OCI-LY1 (cell line): ENCODE data around the gene CAD.

Source experiments
- H2AFZ ChIP-seq: fragments of 200-600 bp; sonication (generic), shearing (Covaris generic); 2 replicates; pipeline ENCODE4 v1.6.0; 2014; ENCODE audit warnings: antibody characterized with exemption, mild to moderate bottlenecking, low read length
- H3F3A ChIP-seq: fragments of 200-600 bp; sonication (generic), shearing (Covaris generic); 2 replicates; pipeline ENCODE4 v1.6.0; 2014; ENCODE audit warnings: mild to moderate bottlenecking, antibody characterized with exemption, low read length, moderate library complexity; ENCODE audit not compliant: insufficient read depth
- H3K27ac ChIP-seq: fragments of 200-600 bp; sonication (generic); 2 replicates; pipeline ENCODE4 v1.5.1; 2014; ENCODE audit warnings: low read length, mixed run types, mild to moderate bottlenecking, low read depth; ENCODE audit not compliant: poor library complexity, severe bottlenecking
- H3K27me3 ChIP-seq: fragments of 200-600 bp; sonication (generic); 2 replicates; pipeline ENCODE4 v1.6.0; 2014; ENCODE audit warnings: antibody characterized with exemption, mild to moderate bottlenecking, low read length, moderate library complexity; ENCODE audit not compliant: insufficient read depth
- H3K36me3 ChIP-seq: fragments of 200-600 bp; sonication (generic); 2 replicates; pipeline ENCODE4 v1.6.1; 2014; ENCODE audit warnings: mild to moderate bottlenecking, antibody characterized with exemption, low read length, moderate library complexity, mixed read lengths; ENCODE audit not compliant: insufficient read depth
- H3K4me1 ChIP-seq: fragments of 200-600 bp; sonication (generic); 2 replicates; pipeline ENCODE4 v1.5.1; 2014; ENCODE audit warnings: mild to moderate bottlenecking, low read length, moderate library complexity; ENCODE audit not compliant: insufficient read depth, severe bottlenecking
- H3K4me2 ChIP-seq: fragments of 200-600 bp; sonication (generic), shearing (Covaris generic); 2 replicates; pipeline ENCODE4 v1.6.1; 2014; ENCODE audit warnings: low read length
- H3K4me3 ChIP-seq: fragments of 200-600 bp; sonication (generic); 2 replicates; pipeline ENCODE4 v1.5.1; 2014; ENCODE audit warnings: low read length, low read depth, mild to moderate bottlenecking, mixed read lengths; ENCODE audit not compliant: poor library complexity, severe bottlenecking
- H3K79me2 ChIP-seq: fragments of 200-600 bp; shearing (Covaris generic); 2 replicates; pipeline ENCODE4 v1.6.1; 2016; ENCODE audit warnings: mixed run types, low read length, mixed read lengths; ENCODE audit not compliant: insufficient read depth
- H3K9ac ChIP-seq: fragments of 200-600 bp; sonication (generic), shearing (Covaris generic); 2 replicates; pipeline ENCODE4 v1.6.1; 2014; ENCODE audit warnings: mild to moderate bottlenecking, low read length, mixed read lengths
- H3K9me2 ChIP-seq: fragments of 200-600 bp; sonication (generic), shearing (Covaris generic); 2 replicates; pipeline ENCODE4 v1.6.1; 2014; ENCODE audit warnings: low read depth, mild to moderate bottlenecking, low read length, mixed read lengths
- H3K9me3 ChIP-seq: fragments of 200-600 bp; shearing (Covaris generic); 2 replicates; pipeline ENCODE4 v1.6.1; 2014; ENCODE audit warnings: low read length, mixed read lengths
- H4K20me1 ChIP-seq: fragments of 200-600 bp; sonication (generic), shearing (Covaris generic); 2 replicates; pipeline ENCODE4 v1.6.0; 2016; ENCODE audit warnings: mild to moderate bottlenecking, low read length; ENCODE audit not compliant: insufficient read depth
- EZH2 ChIP-seq: fragments of 200-600 bp; sonication (generic), shearing (Covaris generic); IDR thresholded peaks from 2 replicates; pipeline ENCODE4 v1.8.0; 2017; ENCODE audit warnings: borderline replicate concordance, mixed run types, mild to moderate bottlenecking, antibody characterized with exemption, low read length, moderate library complexity, mixed read lengths
- TF ChIP-seq, protein P1 (sequence below): fragments of 200-600 bp; sonication (generic), shearing (Covaris generic); IDR thresholded peaks from 2 replicates; pipeline ENCODE4 v1.5.1; 2017; ENCODE audit warnings: mild to moderate bottlenecking, antibody characterized with exemption, low read length, moderate library complexity, mixed read lengths

Gene CAD

DNA sequence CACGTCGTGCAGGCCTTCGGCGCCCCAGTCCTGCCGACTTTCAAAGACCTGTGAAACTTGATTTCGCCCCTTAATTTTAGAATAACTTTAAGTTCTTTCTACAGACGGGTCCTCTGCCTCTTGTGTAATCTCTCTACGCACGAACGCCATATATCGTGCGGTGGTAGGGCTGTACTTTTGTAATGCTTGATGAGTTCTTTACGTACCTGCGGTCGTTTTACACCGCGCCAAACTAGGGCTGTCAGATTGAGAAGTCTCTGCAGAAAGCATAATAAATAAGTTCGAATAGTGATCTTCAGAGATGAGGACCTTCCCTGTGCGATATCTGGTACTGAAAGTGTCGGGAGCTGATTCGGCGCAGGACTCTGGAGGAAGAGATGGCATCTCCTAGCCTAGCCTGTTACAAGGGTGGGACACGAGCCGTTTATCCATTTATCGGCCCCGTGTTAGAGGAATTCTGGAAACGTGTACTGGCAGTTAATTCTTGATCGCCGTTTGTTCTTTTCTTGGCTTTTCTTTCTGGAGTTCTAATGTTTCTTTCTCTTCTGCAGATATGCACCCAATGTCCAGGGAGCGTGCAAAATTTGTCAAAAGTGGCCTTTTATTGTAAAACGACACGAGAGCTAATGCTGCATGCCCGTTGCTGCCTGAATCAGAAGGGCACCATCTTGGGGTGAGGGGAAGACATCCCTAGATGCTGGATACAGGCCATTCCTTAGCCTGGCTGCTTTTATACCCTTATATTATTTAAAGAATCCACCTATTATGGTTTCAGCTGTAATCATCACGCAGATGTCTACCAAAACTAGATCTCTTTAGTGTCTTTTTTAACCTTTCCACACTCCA is 4.3 kb upstream of the CAD start:
- peak overlapping the region; percentile 97 for H3K9ac ChIP-seq
- peaks cover 38% of the 10 kb centered on the region for H3K4me1 ChIP-seq
- no peak overlapping the region for H2AFZ ChIP-seq
- no peaks in the 10 kb centered on the region for H3F3A ChIP-seq
- no peaks in the 10 kb centered on the region for H4K20me1 ChIP-seq
- no peaks in the 10 kb centered on the region for H3K9me2 ChIP-seq
- no peaks in the 10 kb centered on the region for H3K9me3 ChIP-seq
- no peak for TF ChIP-seq EZH2
- TF ChIP-seq, protein P1, sequence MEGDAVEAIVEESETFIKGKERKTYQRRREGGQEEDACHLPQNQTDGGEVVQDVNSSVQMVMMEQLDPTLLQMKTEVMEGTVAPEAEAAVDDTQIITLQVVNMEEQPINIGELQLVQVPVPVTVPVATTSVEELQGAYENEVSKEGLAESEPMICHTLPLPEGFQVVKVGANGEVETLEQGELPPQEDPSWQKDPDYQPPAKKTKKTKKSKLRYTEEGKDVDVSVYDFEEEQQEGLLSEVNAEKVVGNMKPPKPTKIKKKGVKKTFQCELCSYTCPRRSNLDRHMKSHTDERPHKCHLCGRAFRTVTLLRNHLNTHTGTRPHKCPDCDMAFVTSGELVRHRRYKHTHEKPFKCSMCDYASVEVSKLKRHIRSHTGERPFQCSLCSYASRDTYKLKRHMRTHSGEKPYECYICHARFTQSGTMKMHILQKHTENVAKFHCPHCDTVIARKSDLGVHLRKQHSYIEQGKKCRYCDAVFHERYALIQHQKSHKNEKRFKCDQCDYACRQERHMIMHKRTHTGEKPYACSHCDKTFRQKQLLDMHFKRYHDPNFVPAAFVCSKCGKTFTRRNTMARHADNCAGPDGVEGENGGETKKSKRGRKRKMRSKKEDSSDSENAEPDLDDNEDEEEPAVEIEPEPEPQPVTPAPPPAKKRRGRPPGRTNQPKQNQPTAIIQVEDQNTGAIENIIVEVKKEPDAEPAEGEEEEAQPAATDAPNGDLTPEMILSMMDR: no peak
- peak overlapping the region; percentile 91 for H3K4me3 ChIP-seq
- H3K4me2 ChIP-seq: peak overlapping the region; percentile 81
- peak overlapping the region; percentile 80 for H3K27ac ChIP-seq
- H3K27me3 ChIP-seq: no peaks in the 10 kb centered on the region
- H3K79me2 ChIP-seq: peaks cover 5% of the 10 kb centered on the region
- H3K36me3 ChIP-seq: peaks cover 37% of the 10 kb centered on the region

DNA sequence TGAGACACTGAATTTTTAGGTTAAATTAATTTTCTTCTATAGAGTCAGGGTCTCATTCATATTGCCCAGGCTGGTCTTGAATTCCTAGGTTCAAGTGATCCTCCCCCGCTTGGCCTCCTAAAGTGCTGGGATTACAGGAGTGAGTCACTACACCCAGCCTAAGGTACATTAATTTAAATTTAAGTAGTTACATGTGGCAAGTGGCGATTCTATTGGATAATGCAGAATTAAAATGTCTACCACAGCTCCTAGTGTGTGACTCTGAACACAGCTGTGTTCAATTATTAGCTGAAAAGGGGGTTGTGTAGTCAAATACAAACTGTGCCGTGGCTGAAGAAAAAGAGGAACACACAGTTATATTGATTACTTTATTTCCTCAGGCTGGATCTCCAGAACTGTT is 2.2 kb upstream of the CAD start:
- Histone ChIP-seq H3K4me3 (no peak overlapping the region), H3K79me2 (peaks cover 11% of the 10 kb centered on the region), H3K27me3 (no peaks in the 10 kb centered on the region), H3K4me2 (no peak overlapping the region), H3F3A (no peaks in the 10 kb centered on the region), H4K20me1 (no peaks in the 10 kb centered on the region), H2AFZ (no peak overlapping the region), H3K36me3 (peaks cover 40% of the 10 kb centered on the region), H3K9ac (no peak overlapping the region), H3K4me1 (peaks cover 47% of the 10 kb centered on the region), H3K27ac (no peak overlapping the region), H3K9me3 (no peaks in the 10 kb centered on the region), H3K9me2 (no peaks in the 10 kb centered on the region)
- TF ChIP-seq, protein P1: no peak
- no peak for TF ChIP-seq EZH2

DNA sequence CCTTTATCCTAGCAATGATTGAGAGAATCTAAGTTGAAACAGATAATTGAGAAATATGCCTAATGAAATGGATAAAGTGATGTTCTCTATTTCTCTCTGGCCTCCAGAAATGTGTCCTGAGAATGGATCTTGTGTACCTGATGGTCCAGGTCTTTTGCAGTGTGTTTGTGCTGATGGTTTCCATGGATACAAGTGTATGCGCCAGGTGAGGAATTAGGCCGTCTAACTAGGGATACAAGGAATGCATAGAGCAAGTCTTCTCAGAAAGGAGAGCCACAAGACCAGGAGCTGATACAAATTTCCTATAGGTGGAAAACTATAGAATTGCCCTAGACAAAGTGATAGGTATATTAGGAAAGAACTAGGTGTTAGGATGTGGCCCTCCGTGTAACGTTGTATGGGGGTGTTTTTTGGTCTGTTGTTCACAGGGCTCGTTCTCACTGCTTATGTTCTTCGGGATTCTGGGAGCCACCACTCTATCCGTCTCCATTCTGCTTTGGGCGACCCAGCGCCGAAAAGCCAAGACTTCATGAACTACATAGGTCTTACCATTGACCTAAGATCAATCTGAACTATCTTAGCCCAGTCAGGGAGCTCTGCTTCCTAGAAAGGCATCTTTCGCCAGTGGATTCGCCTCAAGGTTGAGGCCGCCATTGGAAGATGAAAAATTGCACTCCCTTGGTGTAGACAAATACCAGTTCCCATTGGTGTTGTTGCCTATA is 592 bp upstream of the CAD start:
- peaks cover 11% of the 10 kb centered on the region for H3K79me2 ChIP-seq
- H3K9me2 ChIP-seq: no peaks in the 10 kb centered on the region
- peak overlapping the region; percentile 68 for H3K27ac ChIP-seq
- no peak for TF ChIP-seq EZH2
- TF ChIP-seq, protein P1: no peak
- no peaks in the 10 kb centered on the region for H3F3A ChIP-seq
- H3K4me2 ChIP-seq: peak overlapping the region; percentile 86
- peak overlapping the region; percentile 99 for H3K9ac ChIP-seq
- H2AFZ ChIP-seq: no peak overlapping the region
- H3K4me1 ChIP-seq: peaks cover 32% of the 10 kb centered on the region
- H3K36me3 ChIP-seq: peaks cover 53% of the 10 kb centered on the region
- no peaks in the 10 kb centered on the region for H4K20me1 ChIP-seq
- peak overlapping the region; percentile 95 for H3K4me3 ChIP-seq
- H3K9me3 ChIP-seq: no peaks in the 10 kb centered on the region
- H3K27me3 ChIP-seq: no peaks in the 10 kb centered on the region
